Liver (tissue), 3 donors: ENCODE measurements around the gene TCTA.

Experiments
- GABPA ChIP-seq, 2 donors: IDR thresholded peaks in 1 of 2; conservative IDR thresholded peaks in 1 of 2; 2 replicates each; pipeline ENCODE4 v1.6.1; 2016; ENCODE audit warnings: antibody characterized with exemption in 2 of 2, mild to moderate bottlenecking in 1 of 2, moderate library complexity in 1 of 2
- HNF4G ChIP-seq: IDR thresholded peaks from 2 replicates; pipeline ENCODE4 v1.6.1; 2016; ENCODE audit warnings: antibody characterized with exemption
- SP1 ChIP-seq: IDR thresholded peaks from 2 replicates; pipeline ENCODE4 v1.6.1; 2018; ENCODE audit warnings: antibody characterized with exemption, mild to moderate bottlenecking
- TF ChIP-seq, protein P1 (sequence below): fragments of 150-350 bp; IDR thresholded peaks from 2 replicates; pipeline ENCODE4 v1.5.1; 2017; ENCODE audit warnings: improper control_type of control experiment, low read depth, low read length; ENCODE audit not compliant: missing input control
- TF ChIP-seq, protein P2 (sequence below): IDR thresholded peaks from 2 replicates; pipeline ENCODE4 v1.6.1; 2016; ENCODE audit warnings: antibody characterized with exemption
- TF ChIP-seq, protein P3 (sequence below): IDR thresholded peaks from 2 replicates; pipeline ENCODE4 v1.6.1; 2016; ENCODE audit warnings: antibody characterized with exemption, mild to moderate bottlenecking
- donor health status: healthy.
- donor health status: healthy.

DNA sequence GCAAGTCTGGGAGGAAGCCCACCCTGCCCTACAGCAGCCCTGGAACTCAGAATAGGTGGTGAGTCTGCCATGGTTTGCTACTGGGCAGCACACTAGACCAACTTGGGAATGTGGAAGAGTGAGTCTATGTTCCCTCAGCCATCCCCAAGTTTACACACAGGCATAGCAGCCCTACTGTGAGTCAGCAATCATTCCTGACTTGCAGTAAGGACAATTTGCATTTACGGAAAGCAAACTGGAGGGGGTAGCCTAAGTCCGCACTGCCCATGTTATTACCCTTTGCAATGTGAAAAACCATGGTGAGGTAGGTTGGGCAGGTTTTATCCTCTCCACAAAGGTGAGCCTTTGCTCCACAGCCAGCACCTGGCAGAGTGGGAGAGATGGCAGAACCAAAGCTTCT is 4.6 kb downstream of the TCTA start:
- TF ChIP-seq, protein P1, sequence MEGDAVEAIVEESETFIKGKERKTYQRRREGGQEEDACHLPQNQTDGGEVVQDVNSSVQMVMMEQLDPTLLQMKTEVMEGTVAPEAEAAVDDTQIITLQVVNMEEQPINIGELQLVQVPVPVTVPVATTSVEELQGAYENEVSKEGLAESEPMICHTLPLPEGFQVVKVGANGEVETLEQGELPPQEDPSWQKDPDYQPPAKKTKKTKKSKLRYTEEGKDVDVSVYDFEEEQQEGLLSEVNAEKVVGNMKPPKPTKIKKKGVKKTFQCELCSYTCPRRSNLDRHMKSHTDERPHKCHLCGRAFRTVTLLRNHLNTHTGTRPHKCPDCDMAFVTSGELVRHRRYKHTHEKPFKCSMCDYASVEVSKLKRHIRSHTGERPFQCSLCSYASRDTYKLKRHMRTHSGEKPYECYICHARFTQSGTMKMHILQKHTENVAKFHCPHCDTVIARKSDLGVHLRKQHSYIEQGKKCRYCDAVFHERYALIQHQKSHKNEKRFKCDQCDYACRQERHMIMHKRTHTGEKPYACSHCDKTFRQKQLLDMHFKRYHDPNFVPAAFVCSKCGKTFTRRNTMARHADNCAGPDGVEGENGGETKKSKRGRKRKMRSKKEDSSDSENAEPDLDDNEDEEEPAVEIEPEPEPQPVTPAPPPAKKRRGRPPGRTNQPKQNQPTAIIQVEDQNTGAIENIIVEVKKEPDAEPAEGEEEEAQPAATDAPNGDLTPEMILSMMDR, result no peak
- TF ChIP-seq, protein P2, sequence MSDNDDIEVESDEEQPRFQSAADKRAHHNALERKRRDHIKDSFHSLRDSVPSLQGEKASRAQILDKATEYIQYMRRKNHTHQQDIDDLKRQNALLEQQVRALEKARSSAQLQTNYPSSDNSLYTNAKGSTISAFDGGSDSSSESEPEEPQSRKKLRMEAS, result no peak
- TF ChIP-seq SP1 (no peak), GABPA (IDR thresholded peaks at IDR 0.05 in 1 of 2, conservative IDR thresholded peaks at IDR 0.05 in 1 of 2) (no peak), HNF4G (no peak)
- TF ChIP-seq, protein P3, sequence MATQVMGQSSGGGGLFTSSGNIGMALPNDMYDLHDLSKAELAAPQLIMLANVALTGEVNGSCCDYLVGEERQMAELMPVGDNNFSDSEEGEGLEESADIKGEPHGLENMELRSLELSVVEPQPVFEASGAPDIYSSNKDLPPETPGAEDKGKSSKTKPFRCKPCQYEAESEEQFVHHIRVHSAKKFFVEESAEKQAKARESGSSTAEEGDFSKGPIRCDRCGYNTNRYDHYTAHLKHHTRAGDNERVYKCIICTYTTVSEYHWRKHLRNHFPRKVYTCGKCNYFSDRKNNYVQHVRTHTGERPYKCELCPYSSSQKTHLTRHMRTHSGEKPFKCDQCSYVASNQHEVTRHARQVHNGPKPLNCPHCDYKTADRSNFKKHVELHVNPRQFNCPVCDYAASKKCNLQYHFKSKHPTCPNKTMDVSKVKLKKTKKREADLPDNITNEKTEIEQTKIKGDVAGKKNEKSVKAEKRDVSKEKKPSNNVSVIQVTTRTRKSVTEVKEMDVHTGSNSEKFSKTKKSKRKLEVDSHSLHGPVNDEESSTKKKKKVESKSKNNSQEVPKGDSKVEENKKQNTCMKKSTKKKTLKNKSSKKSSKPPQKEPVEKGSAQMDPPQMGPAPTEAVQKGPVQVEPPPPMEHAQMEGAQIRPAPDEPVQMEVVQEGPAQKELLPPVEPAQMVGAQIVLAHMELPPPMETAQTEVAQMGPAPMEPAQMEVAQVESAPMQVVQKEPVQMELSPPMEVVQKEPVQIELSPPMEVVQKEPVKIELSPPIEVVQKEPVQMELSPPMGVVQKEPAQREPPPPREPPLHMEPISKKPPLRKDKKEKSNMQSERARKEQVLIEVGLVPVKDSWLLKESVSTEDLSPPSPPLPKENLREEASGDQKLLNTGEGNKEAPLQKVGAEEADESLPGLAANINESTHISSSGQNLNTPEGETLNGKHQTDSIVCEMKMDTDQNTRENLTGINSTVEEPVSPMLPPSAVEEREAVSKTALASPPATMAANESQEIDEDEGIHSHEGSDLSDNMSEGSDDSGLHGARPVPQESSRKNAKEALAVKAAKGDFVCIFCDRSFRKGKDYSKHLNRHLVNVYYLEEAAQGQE, result no peak
